Sigmoid colon (tissue), 7 donors: ENCODE data around the gene NRDE2. TPM values are rescaled to one million over a fixed set of nuclear protein-coding genes. Genes with fewer than 3 reads are reported as not detected.

Experiments used
- DNase-seq: peaks from one replicate; pipeline ENCODE4 v3.0.0-alpha.2; 2019
- H3K27ac ChIP-seq, 4 donors: fragments of 200-600 bp; sonication (generic); one replicate each; pipeline ENCODE4 v1.5.1; 2016 to 2019; ENCODE audit warnings: mild to moderate bottlenecking in 1 of 4
- H3K27me3 ChIP-seq, 3 donors: fragments of 200-600 bp; sonication (generic); one replicate each; pipeline ENCODE4 v1.5.1; 2019; ENCODE audit warnings: mild to moderate bottlenecking in 1 of 3
- H3K36me3 ChIP-seq, 4 donors: fragments of 200-600 bp; sonication (generic); one replicate each; pipeline ENCODE4 v1.5.1; 2016 to 2019
- H3K4me1 ChIP-seq, 4 donors: fragments of 200-600 bp; sonication (generic); one replicate each; pipeline ENCODE4 v1.5.1; 2017 to 2019
- H3K4me3 ChIP-seq, 4 donors: fragments of 200-600 bp; sonication (generic); one replicate each; pipeline ENCODE4 v1.5.1; 2017 to 2019; ENCODE audit warnings: mild to moderate bottlenecking in 2 of 4, moderate library complexity in 1 of 4
- H3K9me3 ChIP-seq, 4 donors: fragments of 200-600 bp in 3 of 4; sonication (generic) in 3 of 4; one replicate each; pipeline versions ENCODE4 v1.5.1 to v1.6.1; 2013 to 2019
- EP300 ChIP-seq, 4 donors: sonication (generic); formaldehyde crosslinking; IDR thresholded peaks; one replicate each; pipeline ENCODE4 v1.6.1; 2017; ENCODE audit warnings: antibody characterized with exemption in 4 of 4
- POLR2A ChIP-seq, 2 donors: fragments of 450-650 bp; IDR thresholded peaks; one replicate each; pipeline ENCODE4 v1.6.1; 2016; ENCODE audit warnings: antibody characterized with exemption in 2 of 2, mild to moderate bottlenecking in 2 of 2, moderate library complexity in 2 of 2
- POLR2AphosphoS5 ChIP-seq, 4 donors: sonication (generic); formaldehyde crosslinking; IDR thresholded peaks; one replicate each; pipeline ENCODE4 v1.6.1; 2017; ENCODE audit warnings: antibody characterized with exemption in 4 of 4
- WGBS, 2 donors: extraction: QIAGEN DNeasy Blood & Tissue Kit; methylation state at CpG; one replicate each; pipeline ENCODE4 v1.1.7; 2013; 5-methylcytosine and 5-hydroxymethylcytosine counted together
- intact Hi-C: fragments of 100-400 bp; cut with DNase I; formaldehyde crosslinking; loops from one replicate; pipeline ENCODE4 v1.15.1; 2023
- polyA plus RNA-seq, 3 donors: library from polyadenylated mRNA; stranded (reverse); fragments of 200-250 nt; gene quantifications; one replicate each; pipeline ENCODE4 v1.2.3, GENCODE V29; 2013
- total RNA-seq, 4 donors: library from RNA; depleted of rRNA; stranded (reverse); fragments of >200 nt; gene quantifications; one replicate each; pipeline ENCODE4 v1.1.0, GENCODE V29; 2016
- TF ChIP-seq, protein P1 (sequence below), 4 experiments: fragments of 450-650 bp in 3 of 4; fragments of 200-600 bp in 1 of 4; IDR thresholded peaks; one replicate each; pipeline ENCODE4 v1.5.1; 2016 to 2019; ENCODE audit warnings: antibody characterized with exemption in 4 of 4, mild to moderate bottlenecking in 3 of 4, moderate library complexity in 2 of 4
- donor health status: healthy with polysubstance abuse.
- donor health status: Bipolar disorder and iron deficiency.
- donor health status: healthy.

Gene NRDE2
- total and polyA plus RNA-seq, 7 donors = 4.8 to 25.2 (median 12.5) TPM

DNA sequence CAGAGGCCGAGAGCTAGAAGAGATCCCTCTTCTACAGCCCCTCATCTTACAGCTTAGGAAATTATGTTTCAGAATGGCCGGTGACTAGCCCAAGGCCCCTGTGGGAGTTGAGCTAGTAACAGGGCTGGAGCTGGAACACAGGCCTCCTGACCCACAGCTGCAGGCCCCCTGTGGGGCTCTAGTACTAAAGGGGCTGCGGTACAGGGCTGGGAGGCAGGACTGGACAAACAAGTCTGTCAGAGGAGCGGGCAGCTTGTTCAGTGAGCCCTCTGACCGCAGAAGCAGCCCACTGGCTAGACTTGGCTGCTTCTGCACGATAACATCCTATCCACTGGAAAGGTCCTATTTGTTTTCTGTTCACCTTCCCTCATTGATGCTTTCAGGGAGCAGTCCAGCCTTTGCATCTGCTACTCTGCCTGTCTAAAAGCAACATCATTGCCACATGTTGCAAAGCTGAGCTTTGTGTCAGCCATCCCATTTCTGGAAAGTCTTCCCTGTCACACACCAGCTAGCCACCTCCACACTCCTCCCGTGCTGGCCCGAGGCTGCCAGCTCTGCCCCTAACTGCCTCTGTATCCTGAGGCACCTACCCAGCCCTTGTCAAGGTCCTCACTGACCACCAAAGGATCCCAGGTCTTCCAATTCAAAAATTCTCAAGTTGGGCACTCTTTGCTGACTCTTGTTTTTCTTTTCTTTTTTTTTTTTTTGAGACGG is 65.1 kb downstream of the NRDE2 start:
- peaks cover 27 to 96% (median 65%) of the 10 kb centered on the region in 4 donors for H3K36me3 ChIP-seq
- DNase-seq = no peak
- WGBS, 2 donors = 95 to 97% methylated on average over 9 of the region's 9 CpGs

DNA sequence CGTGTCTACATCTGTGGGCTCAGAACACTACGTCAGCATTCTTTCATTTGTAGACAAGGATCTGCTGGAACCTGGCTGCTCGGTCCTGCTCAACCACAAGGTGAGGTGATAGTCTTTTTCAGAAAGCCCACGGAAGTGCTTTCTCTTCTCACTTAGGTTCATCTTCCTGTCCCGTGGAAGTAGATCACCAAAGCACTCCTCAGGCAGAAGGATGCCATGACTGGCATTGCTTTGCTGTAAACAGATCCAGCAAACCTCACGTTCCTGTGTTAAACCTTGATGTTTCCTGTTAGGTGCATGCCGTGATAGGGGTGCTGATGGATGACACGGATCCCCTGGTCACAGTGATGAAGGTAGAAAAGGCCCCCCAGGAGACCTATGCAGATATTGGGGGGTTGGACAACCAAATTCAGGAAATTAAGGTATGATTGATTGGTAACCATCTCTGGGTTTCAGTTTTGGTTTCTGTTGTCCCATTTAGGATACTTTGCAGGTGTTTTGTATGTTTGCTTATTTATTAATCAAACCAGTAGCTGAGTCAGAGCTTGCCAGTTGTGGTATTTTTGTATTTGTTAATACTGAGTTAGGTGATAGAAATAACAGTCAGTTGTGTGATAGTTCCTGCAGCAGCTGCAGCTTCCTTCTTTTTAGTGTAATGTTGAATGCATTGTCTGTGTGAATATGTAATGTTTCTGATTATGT is 67.8 kb downstream of the NRDE2 start:
- TF ChIP-seq, protein P1, sequence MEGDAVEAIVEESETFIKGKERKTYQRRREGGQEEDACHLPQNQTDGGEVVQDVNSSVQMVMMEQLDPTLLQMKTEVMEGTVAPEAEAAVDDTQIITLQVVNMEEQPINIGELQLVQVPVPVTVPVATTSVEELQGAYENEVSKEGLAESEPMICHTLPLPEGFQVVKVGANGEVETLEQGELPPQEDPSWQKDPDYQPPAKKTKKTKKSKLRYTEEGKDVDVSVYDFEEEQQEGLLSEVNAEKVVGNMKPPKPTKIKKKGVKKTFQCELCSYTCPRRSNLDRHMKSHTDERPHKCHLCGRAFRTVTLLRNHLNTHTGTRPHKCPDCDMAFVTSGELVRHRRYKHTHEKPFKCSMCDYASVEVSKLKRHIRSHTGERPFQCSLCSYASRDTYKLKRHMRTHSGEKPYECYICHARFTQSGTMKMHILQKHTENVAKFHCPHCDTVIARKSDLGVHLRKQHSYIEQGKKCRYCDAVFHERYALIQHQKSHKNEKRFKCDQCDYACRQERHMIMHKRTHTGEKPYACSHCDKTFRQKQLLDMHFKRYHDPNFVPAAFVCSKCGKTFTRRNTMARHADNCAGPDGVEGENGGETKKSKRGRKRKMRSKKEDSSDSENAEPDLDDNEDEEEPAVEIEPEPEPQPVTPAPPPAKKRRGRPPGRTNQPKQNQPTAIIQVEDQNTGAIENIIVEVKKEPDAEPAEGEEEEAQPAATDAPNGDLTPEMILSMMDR (IDR thresholded peaks at IDR 0.05) = no peak
- TF ChIP-seq POLR2A (IDR thresholded peaks at IDR 0.05) = no peak
- no peak for TF ChIP-seq EP300 (IDR thresholded peaks at IDR 0.05)
- no peak for TF ChIP-seq POLR2AphosphoS5 (IDR thresholded peaks at IDR 0.05)
- H3K27me3 ChIP-seq = no peaks in the 10 kb centered on the region
- no peak overlapping the region for H3K27ac ChIP-seq
- DNase-seq = no peak
- no peaks in the 10 kb centered on the region for H3K9me3 ChIP-seq
- H3K4me3 ChIP-seq = no peak overlapping the region
- intact Hi-C loops = no loop called here
- 79 to 83% methylated on average over 8 of the region's 8 CpGs for WGBS, 2 donors
- peaks cover 27 to 94% (median 64%) of the 10 kb centered on the region in 4 donors for H3K36me3 ChIP-seq
- peaks cover 0 to 2% (median 0%) of the 10 kb centered on the region in 4 donors for H3K4me1 ChIP-seq

More for the DNA sequence above, 65.1 kb downstream of the NRDE2 start:
- Histone ChIP-seq H3K4me3 (no peak overlapping the region), H3K9me3 (no peaks in the 10 kb centered on the region), H3K4me1 (no peaks in the 10 kb centered on the region), H3K27ac (no peak overlapping the region), H3K27me3 (no peaks in the 10 kb centered on the region)
- intact Hi-C loops = no loop called here
- TF ChIP-seq, protein P1 (IDR thresholded peaks at IDR 0.05) = no peak
- TF ChIP-seq EP300 (IDR thresholded peaks at IDR 0.05) = no peak
- no peak for TF ChIP-seq POLR2AphosphoS5 (IDR thresholded peaks at IDR 0.05)
- TF ChIP-seq POLR2A (IDR thresholded peaks at IDR 0.05) = no peak

DNA sequence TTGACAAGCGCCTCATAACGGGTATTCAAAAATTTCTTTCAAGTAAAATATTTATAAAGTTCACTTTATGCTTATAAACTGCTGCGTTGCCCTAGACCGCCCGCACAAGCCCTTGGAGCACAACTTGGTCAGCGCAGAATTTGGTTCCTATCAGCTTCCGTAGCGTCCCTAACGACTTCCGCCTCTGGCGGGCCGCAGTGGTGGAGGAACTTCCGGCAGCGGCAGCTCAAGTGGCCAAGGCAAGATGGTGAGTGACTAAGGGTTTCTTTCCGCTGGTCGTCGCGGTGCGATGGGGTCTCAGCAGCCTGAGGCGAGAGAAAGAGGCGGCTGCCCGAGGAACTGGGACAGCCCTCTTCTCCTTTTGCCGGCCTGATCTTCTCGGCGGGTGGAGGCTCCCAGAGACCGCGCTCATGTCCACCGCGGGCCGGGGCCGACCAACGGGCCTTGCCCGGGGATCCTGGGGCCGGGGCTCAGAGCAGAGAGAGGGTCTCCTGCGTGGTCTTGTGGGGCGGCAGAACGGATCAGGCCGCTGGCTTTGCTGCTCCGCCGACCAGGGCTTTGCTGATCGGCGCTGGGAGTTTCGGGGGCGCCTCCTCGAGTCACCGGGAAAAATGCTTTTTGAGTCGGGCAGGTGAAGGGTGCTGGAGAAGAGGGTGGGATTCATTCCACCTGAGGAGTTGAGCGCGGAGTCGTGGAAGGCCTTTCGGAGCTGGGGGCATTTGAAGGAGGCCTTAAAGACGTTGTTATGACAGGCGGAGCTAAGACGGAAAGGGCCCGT is 75.2 kb downstream of the NRDE2 start, which contains the start of gene PSMC1:
Gene PSMC1, plus strand, starts transcription at position 200 of the 778 bp plus-strand sequence. Its CDS starts 45 bp downstream, at position 245.
- DNase-seq = peak; percentile 95
- Histone ChIP-seq H3K27me3 (peaks cover 0 to 5% (median 0%) of the 10 kb centered on the region in 3 donors), H3K36me3 (peaks cover 0 to 25% (median 18%) of the 10 kb centered on the region in 4 donors), H3K4me3 (peak within 1 kb of the TSS; percentile 77 to 99 (median 86)), H3K27ac (peak within 1 kb of the TSS; percentile 74 to 87 (median 80)), H3K4me1 (peaks cover 0 to 20% (median 14%) of the 10 kb centered on the region in 4 donors), H3K9me3 (no peaks in the 10 kb centered on the region)
- intact Hi-C loops = no loop called here
- TF ChIP-seq POLR2AphosphoS5 (IDR thresholded peaks at IDR 0.05) = peak; percentile 77 to 94 (median 88)
- TF ChIP-seq POLR2A (IDR thresholded peaks at IDR 0.05) = peak in 1 of 2 donors; percentile 19
- peak in 1 of 4 donors; percentile 33 for TF ChIP-seq EP300 (IDR thresholded peaks at IDR 0.05)
- TF ChIP-seq, protein P1 (IDR thresholded peaks at IDR 0.05) = no peak
- 0 to 1% methylated on average over 55 of the region's 55 CpGs for WGBS, 2 donors

DNA sequence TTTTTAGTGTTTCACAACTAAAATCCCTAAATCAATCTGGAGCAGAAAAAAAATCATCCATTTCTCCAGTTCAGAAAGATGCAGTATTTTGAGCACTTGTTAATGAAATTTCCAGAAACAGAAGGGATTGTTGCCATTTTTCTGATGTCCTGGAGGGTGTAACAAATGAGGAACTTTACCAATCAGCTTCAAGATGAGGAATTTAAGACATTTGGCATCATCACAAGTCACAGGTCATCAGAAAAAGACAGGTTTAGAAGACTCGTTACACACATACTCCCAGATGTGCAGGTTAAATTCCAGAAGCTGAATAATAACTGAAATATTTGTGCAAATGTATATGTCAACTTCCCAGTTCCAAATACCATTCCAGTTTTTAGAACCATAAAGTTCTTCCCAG is 75.9 kb downstream of the NRDE2 start:
- no peak for TF ChIP-seq POLR2A (IDR thresholded peaks at IDR 0.05)
- TF ChIP-seq EP300 (IDR thresholded peaks at IDR 0.05) = no peak
- TF ChIP-seq, protein P1 (IDR thresholded peaks at IDR 0.05) = no peak
- no peak for TF ChIP-seq POLR2AphosphoS5 (IDR thresholded peaks at IDR 0.05)
- peak overlapping the region; percentile 77 to 99 (median 86) for H3K4me3 ChIP-seq
- peaks cover 0 to 20% (median 14%) of the 10 kb centered on the region in 4 donors for H3K4me1 ChIP-seq
- peaks cover 0 to 19% (median 13%) of the 10 kb centered on the region in 4 donors for H3K36me3 ChIP-seq
- no peak for DNase-seq
- peak overlapping the region; percentile 74 to 87 (median 80) for H3K27ac ChIP-seq
- intact Hi-C loops = no loop called here
- H3K9me3 ChIP-seq = no peaks in the 10 kb centered on the region
- 34 to 87% methylated on average over 1 of the region's 1 CpG for WGBS, 2 donors
- H3K27me3 ChIP-seq = peaks cover 0 to 8% (median 0%) of the 10 kb centered on the region in 3 donors
